Measurements from ENCODE around the gene PTGES3.

- TF ChIP-seq POLR2A (IDR thresholded peaks at IDR 0.05) (no peak), CTCF (IDR thresholded peaks at IDR 0.05) (no peak)
Measured at GRCh38 chr12:56679883-56680575, 8.1 kb downstream of the PTGES3 start.

All from body of pancreas (tissue), 4 donors.